HFF-Myc (cell line): ENCODE data around the gene LPO.
A peak's percentile ranks its signal among the peaks of the same experiment; 100 is the strongest.

Experiments
- DNase-seq: peaks from one replicate; pipeline ENCODE4 v3.0.0-alpha.2; 2011; ENCODE audit warnings: low read depth; ENCODE audit errors: extremely low read depth
- H3K4me3 ChIP-seq: replicated peaks from 2 replicates; pipeline ENCODE4 v1.5.1; 2011; ENCODE audit warnings: low read depth, mild to moderate bottlenecking, control low read depth, low read length
- CTCF ChIP-seq: IDR thresholded peaks from 2 replicates; pipeline ENCODE4 v1.5.1; 2012; ENCODE audit warnings: mild to moderate bottlenecking, low read depth, low read length, control low read depth; ENCODE audit errors: missing control alignments

LPO gene

GRCh38 chr17:58269557-58270291 lies 31.3 kb downstream of the LPO start:
- no peak overlapping the region for H3K4me3 ChIP-seq
- TF ChIP-seq CTCF, result no peak
- no peak for DNase-seq

- DNase-seq, result no peak
- peak; percentile 2 for TF ChIP-seq CTCF
- H3K4me3 ChIP-seq, result no peak overlapping the region
These were observed 32.3 kb downstream of the LPO start for GRCh38 chr17:58270476-58271215.

GRCh38 chr17:58271216-58271931 lies 33.0 kb downstream of the LPO start:
- TF ChIP-seq CTCF, result no peak
- DNase-seq, result no peak
- no peak overlapping the region for H3K4me3 ChIP-seq

- DNase-seq, result no peak
These were observed 34.2 kb downstream of the LPO start for GRCh38 chr17:58272367-58273280.

GRCh38 chr17:58273453-58274104 lies 35.2 kb downstream of the LPO start:
- H3K4me3 ChIP-seq, result no peak overlapping the region
- TF ChIP-seq CTCF, result no peak
- DNase-seq, result no peak

More at GRCh38 chr17:58272367-58273280, 34.2 kb downstream of the LPO start:
- no peak overlapping the region for H3K4me3 ChIP-seq
- TF ChIP-seq CTCF, result no peak
